Measurements from ENCODE around the gene AGA. TPM values are rescaled to one million over a fixed set of nuclear protein-coding genes. Genes with fewer than 3 reads are reported as not detected.

The AGA gene
- total and polyA plus RNA-seq, 2 of the 8 experiments (the other 6 are each of a cell fraction or from before 2014, with no cell fraction given), result 8.5 to 11.6 TPM

- Histone ChIP-seq H4K8ac (ENCODE audit: extremely low read depth, insufficient read depth, low read length) (no peak overlapping the region), H3K23me2 (ENCODE audit: low read depth, low read length) (no peaks in the 10 kb centered on the region), H3K4ac (replicated peaks; ENCODE audit: insufficient read length, low read depth, low read length) (no peak overlapping the region), H4K5ac (ENCODE audit: insufficient read length, low read depth, low read length) (no peak overlapping the region), H4K91ac (replicated peaks; ENCODE audit: insufficient read length, low read length) (no peak overlapping the region), H2BK20ac (ENCODE audit: low read length) (no peak overlapping the region), H2BK5ac (ENCODE audit: low read depth, low read length) (no peak overlapping the region), H3K18ac (ENCODE audit: extremely low read depth, low read length) (no peak overlapping the region), H2BK12ac (ENCODE audit: low read depth, low read length) (no peak overlapping the region), H3K36me3 (ENCODE audit: control insufficient read depth in 2 of 4, insufficient read depth in 4 of 4, low read length in 3 of 4) (no peaks in the 10 kb centered on the region), H3K23ac (ENCODE audit: insufficient read length) (no peak overlapping the region), H3K14ac (ENCODE audit: insufficient read length) (no peak overlapping the region), H3K27ac (ENCODE audit: low read depth, low read length) (no peak overlapping the region), H2AFZ (ENCODE audit: low read length) (no peak overlapping the region), H3K79me1 (ENCODE audit: low read depth, low read length) (no peaks in the 10 kb centered on the region), H3K79me2 (ENCODE audit: control insufficient read depth in 1 of 2, insufficient read depth in 2 of 2, low read length in 2 of 2) (no peaks in the 10 kb centered on the region), H3K4me2 (ENCODE audit: insufficient read depth in 1 of 2, low read depth in 2 of 2, low read length in 2 of 2) (no peak overlapping the region), H3K56ac (replicated peaks; ENCODE audit: insufficient read length, low read depth, low read length) (no peak overlapping the region), H3K4me3 (ENCODE audit: extremely low read depth in 1 of 4, insufficient read depth in 2 of 4, low read depth in 3 of 4, low read length in 4 of 4) (no peak overlapping the region), H3K4me1 (replicated peaks in 1 of 4; ENCODE audit: control insufficient read depth in 3 of 4, insufficient read depth in 4 of 4, low read length in 3 of 4) (peaks cover 0 to 5% (median 0%) of the 10 kb centered on the region in 4 experiments; a peak in 3 of 7 replicates), H3K27me3 (replicated peaks in 1 of 4; ENCODE audit: control insufficient read depth in 3 of 4, extremely low read depth in 1 of 4, insufficient read depth in 3 of 4, low read length in 3 of 4) (no peaks in the 10 kb centered on the region), H2BK120ac (replicated peaks; ENCODE audit: low read depth, low read length) (no peak overlapping the region), H3K9ac (replicated peaks in 1 of 4; ENCODE audit: extremely low read depth in 1 of 4, low read depth in 3 of 4, low read length in 3 of 4) (no peak overlapping the region), H2AK5ac (ENCODE audit: low read depth, low read length) (no peak overlapping the region), H3K9me3 (ENCODE audit: insufficient read depth in 2 of 2, low read depth in 1 of 2, low read length in 1 of 2) (no peaks in the 10 kb centered on the region), H4K20me1 (replicated peaks in 1 of 2; ENCODE audit: control insufficient read depth in 1 of 2, insufficient read depth in 2 of 2, low read length in 2 of 2) (no peaks in the 10 kb centered on the region), H2BK15ac (ENCODE audit: low read length) (no peak overlapping the region)
- TF ChIP-seq NANOG (IDR thresholded peaks at IDR 0.05; ENCODE audit: insufficient read depth, low read depth, low read length, poor library complexity, severe bottlenecking) (no peak), CHD1 (IDR thresholded peaks at IDR 0.05; ENCODE audit: low read depth, low read length) (no peak), CBX8 (IDR thresholded peaks at IDR 0.05; ENCODE audit: borderline replicate concordance, low read depth, low read length) (no peak), YY1 (IDR thresholded peaks at IDR 0.05; ENCODE audit: low read depth, low read length) (no peak), SUZ12 (IDR thresholded peaks at IDR 0.05; ENCODE audit: low read length) (no peak), E2F6 (IDR thresholded peaks at IDR 0.05) (no peak), MAX (IDR thresholded peaks at IDR 0.05) (no peak), CTBP2 (IDR thresholded peaks at IDR 0.05; ENCODE audit: borderline replicate concordance, insufficient read depth, insufficient read length, low read length) (no peak), NRF1 (IDR thresholded peaks at IDR 0.05; ENCODE audit: low read depth, low read length) (no peak), RAD21 (IDR thresholded peaks at IDR 0.05 in 1 of 2, conservative IDR thresholded peaks at IDR 0.05 in 1 of 2; ENCODE audit: low read depth in 2 of 2, low read length in 2 of 2) (no peak)
- no peak for DNase-seq (ENCODE audit: low read depth in 1 of 2, low spot score in 2 of 2)
- FAIRE-seq, result no peak
- POLR2A ChIA-PET (ENCODE audit: partially characterized antibody), result interaction anchor here (0.8 kb wide), 1 partner anchor 9 kb away, joined by 3 read pairs; no protein-coding TSS in a partner anchor
- CTCF ChIA-PET (ENCODE audit: partially characterized antibody), result interaction anchor here (0.5 to 1.1 kb wide), 2 partner anchors 17 to 24 kb away, joined by 3 to 4 read pairs; no protein-coding TSS in a partner anchor
- 96% methylated on average over 2 of the region's 2 CpGs; no CpG with 5 or more reads in 1 of the 2 experiments for WGBS, 2 experiments (ENCODE audit: extremely low coverage in 1 of 2, insufficient coverage in 1 of 2, insufficient read length in 1 of 2, insufficient replicate concordance in 2 of 2, low coverage in 1 of 2, low lambda C conversion rate in 2 of 2, missing lambda C conversion rate in 1 of 2)
Observed at GRCh38 chr4:177480795-177481194, 38.6 kb upstream of the AGA start.
